Kasumi-1 (cell line): ENCODE results near the gene FAM3A.

Experiments used
- DNase-seq, 2 experiments: peaks; one replicate each; lab custom pipeline; 2025; lab: John Stamatoyannopoulos, UW

FAM3A gene

GRCh38 chrX:154478728-154479622 lies 37.1 kb downstream of the FAM3A start, which contains the start of gene LAGE3:
LAGE3 (minus strand) TSS chrX:154479281; CDS start chrX:154478915, 366 bp downstream.
- DNase-seq, result peak; percentile 57 to 69

- no peak for DNase-seq
Observed at GRCh38 chrX:154477891-154478477, 38.0 kb downstream of the FAM3A start.

- DNase-seq, result no peak
Observed at GRCh38 chrX:154476821-154477220, 39.2 kb downstream of the FAM3A start.

- no peak for DNase-seq
Observed at GRCh38 chrX:154473683-154474082, 42.3 kb downstream of the FAM3A start.

GRCh38 chrX:154472685-154473632 lies 43.1 kb downstream of the FAM3A start:
- DNase-seq, result no peak

GRCh38 chrX:154471839-154472684 lies 44.0 kb downstream of the FAM3A start:
- no peak for DNase-seq

- DNase-seq, result no peak
Observed at GRCh38 chrX:154470914-154471568, 45.0 kb downstream of the FAM3A start.

- no peak for DNase-seq
Observed at GRCh38 chrX:154470434-154470833, 45.6 kb downstream of the FAM3A start.

GRCh38 chrX:154469880-154470279 lies 46.2 kb downstream of the FAM3A start:
- no peak for DNase-seq

GRCh38 chrX:154469114-154469513 lies 46.9 kb downstream of the FAM3A start:
- DNase-seq, result no peak

- no peak for DNase-seq
Observed at GRCh38 chrX:154468217-154468616, 47.8 kb downstream of the FAM3A start.

GRCh38 chrX:154467556-154467955 lies 48.5 kb downstream of the FAM3A start:
- no peak for DNase-seq

GRCh38 chrX:154466907-154467306 lies 49.1 kb downstream of the FAM3A start:
- no peak for DNase-seq

- DNase-seq, result no peak
Observed at GRCh38 chrX:154466036-154466435, 50.0 kb downstream of the FAM3A start.

- no peak for DNase-seq
Observed at GRCh38 chrX:154465601-154466000, 50.4 kb downstream of the FAM3A start.

- DNase-seq, result no peak
Observed at GRCh38 chrX:154464806-154465365, 51.1 kb downstream of the FAM3A start.

GRCh38 chrX:154463611-154464220 lies 52.3 kb downstream of the FAM3A start:
- DNase-seq, result no peak

GRCh38 chrX:154462396-154462795 lies 53.6 kb downstream of the FAM3A start:
- no peak for DNase-seq

- DNase-seq, result no peak
Observed at GRCh38 chrX:154460326-154460725, 55.7 kb downstream of the FAM3A start.

GRCh38 chrX:154459832-154460231 lies 56.2 kb downstream of the FAM3A start:
- DNase-seq, result no peak
